ENCODE data around the gene PUM1. TPM values are rescaled to one million over a fixed set of nuclear protein-coding genes. Genes with fewer than 3 reads are reported as not detected.
A peak's percentile ranks its signal among the peaks of the same experiment; 100 is the strongest.

Gene PUM1
- total RNA-seq, 1 donor from 2014 or later = 188 TPM

DNA sequence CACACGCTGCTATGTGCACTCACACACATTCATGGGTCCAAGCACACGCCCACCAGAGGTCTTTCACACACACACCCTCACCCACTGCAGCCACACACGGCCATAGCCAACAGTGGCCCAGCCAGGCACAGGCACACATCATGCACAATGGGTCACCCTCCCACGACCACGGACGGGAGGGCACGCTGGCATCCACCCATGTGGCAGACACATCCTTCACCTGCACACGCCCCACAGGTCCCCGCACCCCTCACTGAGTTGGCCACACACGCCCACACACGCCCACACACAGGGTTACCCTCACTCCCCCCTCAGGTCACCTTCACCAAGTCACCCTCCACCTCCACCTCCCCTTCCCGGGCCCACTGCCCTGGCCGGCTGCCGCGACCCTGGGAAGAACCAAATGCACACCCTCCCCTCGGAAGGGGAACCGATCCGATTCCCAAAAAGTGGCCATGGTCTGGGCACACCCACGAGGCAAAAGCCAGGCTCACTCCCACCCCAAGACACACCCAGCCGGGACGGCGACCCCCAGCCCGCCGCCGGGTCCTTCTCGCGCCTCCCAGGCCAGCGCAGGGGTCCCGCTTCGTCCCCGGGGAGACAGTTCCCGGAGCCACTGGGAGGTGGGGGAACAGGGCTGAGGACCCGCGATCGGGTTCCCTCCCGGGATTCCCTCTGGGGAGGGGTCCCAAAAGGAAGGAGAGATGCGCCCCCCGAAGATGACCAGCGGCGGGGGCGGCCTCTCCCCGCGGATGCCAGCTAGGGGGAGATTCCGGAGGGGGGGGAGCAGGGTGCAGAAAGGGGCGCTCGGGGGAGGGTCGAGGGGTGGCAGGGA, 157.8 kb downstream of the PUM1 start:
- no peak for DNase-seq
- Mint-ChIP-seq H3K27me3 (ENCODE audit: unreplicated experiment) (peaks cover 13% of the 10 kb centered on the region), H3K4me3 (ENCODE audit: unreplicated experiment) (peak overlapping the region; percentile 91)

DNA sequence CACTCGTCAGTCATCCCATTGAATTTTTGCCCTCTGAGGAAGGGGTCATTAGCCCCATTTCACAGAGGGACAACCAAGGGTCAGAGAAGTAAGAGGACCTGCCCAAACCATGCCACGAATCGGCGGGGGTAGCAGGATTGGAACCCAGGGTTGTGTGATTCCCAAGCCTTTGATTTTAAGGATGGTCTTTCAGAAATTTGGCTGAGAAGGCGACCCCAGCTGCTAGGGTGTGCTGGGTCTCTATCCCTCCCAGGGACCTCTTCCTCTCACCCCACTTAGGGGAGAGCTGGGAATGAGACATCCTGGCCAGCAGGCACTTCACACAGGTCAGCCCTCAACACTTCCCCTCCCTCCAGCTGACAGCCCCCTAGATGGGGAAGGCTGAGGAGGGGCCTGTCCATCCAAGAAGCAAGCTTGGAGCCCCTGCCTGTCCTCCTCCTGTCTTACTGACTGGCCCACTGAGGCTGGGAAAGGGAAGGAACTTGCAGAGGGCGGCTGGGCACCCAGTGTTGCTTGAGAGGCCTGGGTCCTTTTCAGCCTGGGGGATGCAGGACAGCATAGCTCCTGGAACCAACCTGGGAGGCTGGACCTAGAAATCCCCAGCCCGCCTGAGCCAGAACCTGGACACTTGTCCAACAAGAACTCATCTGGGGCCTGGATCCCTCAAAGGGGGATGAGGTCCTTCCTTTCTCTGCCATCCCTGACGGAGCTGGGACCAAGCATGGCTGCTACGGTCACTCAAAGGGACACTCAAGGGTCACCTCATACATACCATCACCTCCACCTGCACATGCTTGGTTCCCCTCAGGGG, 158.7 kb downstream of the PUM1 start:
- Mint-ChIP-seq H3K27ac (ENCODE audit: unreplicated experiment) (peak overlapping the region; percentile 86), H3K27me3 (ENCODE audit: unreplicated experiment) (peaks cover 13% of the 10 kb centered on the region), H3K4me3 (ENCODE audit: unreplicated experiment) (peak overlapping the region; percentile 91), H3K9me3 (ENCODE audit: unreplicated experiment) (peaks cover 14% of the 10 kb centered on the region), H3K4me1 (ENCODE audit: low read depth, unreplicated experiment) (peaks cover 38% of the 10 kb centered on the region), H3K36me3 (ENCODE audit: unreplicated experiment) (no peaks in the 10 kb centered on the region)
- DNase-seq = no peak
- TF ChIP-seq, protein P1, sequence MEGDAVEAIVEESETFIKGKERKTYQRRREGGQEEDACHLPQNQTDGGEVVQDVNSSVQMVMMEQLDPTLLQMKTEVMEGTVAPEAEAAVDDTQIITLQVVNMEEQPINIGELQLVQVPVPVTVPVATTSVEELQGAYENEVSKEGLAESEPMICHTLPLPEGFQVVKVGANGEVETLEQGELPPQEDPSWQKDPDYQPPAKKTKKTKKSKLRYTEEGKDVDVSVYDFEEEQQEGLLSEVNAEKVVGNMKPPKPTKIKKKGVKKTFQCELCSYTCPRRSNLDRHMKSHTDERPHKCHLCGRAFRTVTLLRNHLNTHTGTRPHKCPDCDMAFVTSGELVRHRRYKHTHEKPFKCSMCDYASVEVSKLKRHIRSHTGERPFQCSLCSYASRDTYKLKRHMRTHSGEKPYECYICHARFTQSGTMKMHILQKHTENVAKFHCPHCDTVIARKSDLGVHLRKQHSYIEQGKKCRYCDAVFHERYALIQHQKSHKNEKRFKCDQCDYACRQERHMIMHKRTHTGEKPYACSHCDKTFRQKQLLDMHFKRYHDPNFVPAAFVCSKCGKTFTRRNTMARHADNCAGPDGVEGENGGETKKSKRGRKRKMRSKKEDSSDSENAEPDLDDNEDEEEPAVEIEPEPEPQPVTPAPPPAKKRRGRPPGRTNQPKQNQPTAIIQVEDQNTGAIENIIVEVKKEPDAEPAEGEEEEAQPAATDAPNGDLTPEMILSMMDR (IDR thresholded peaks at IDR 0.05; ENCODE audit: partially characterized antibody, unreplicated experiment) = no peak

More for the DNA sequence above, 157.8 kb downstream of the PUM1 start:
- Mint-ChIP-seq H3K27ac (ENCODE audit: unreplicated experiment) (peak overlapping the region; percentile 86), H3K4me1 (ENCODE audit: low read depth, unreplicated experiment) (peaks cover 38% of the 10 kb centered on the region), H3K9me3 (ENCODE audit: unreplicated experiment) (peaks cover 14% of the 10 kb centered on the region), H3K36me3 (ENCODE audit: unreplicated experiment) (no peaks in the 10 kb centered on the region)
- TF ChIP-seq, protein P1 (IDR thresholded peaks at IDR 0.05; ENCODE audit: partially characterized antibody, unreplicated experiment) = no peak

DNA sequence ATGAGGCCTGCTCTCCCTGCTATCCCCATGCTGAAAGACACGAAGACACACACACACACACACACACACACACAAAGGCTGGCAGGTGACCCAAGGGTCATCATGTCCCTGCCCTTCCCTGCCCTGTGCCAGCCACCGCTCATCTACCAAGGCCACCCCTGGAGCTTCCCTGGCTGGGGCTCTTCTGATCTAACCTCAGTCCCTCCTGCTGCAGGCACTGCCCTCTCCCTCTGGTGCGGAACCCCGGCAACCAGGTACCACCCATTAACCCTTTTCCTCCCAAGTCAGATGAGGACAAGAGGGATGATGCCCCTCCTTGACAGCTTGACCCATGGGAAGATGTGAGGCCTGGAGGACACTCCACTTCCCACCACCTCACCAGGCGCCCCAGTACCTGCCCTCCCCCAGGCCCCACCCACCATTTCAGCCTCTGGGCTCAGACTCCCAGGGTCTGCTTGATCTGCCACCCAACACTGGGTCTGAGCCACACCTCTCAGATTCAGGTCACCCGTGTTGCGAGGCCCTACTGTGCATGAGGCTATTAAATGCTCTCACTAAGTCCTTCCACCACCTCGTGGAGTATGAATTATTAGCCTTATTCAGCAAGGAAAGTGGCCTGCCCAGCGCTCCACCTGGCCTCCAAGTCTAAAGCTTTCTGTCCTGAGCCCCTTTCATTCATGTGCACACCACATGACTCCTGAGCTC, 159.4 kb downstream of the PUM1 start:
- TF ChIP-seq, protein P1 (IDR thresholded peaks at IDR 0.05; ENCODE audit: partially characterized antibody, unreplicated experiment) = no peak
- peaks cover 33% of the 10 kb centered on the region for H3K4me1 Mint-ChIP-seq (ENCODE audit: low read depth, unreplicated experiment)
- DNase-seq = no peak
- H3K27me3 Mint-ChIP-seq (ENCODE audit: unreplicated experiment) = peaks cover 13% of the 10 kb centered on the region
- no peaks in the 10 kb centered on the region for H3K36me3 Mint-ChIP-seq (ENCODE audit: unreplicated experiment)
- peak overlapping the region; percentile 20 for H3K4me3 Mint-ChIP-seq (ENCODE audit: unreplicated experiment)
- peaks cover 14% of the 10 kb centered on the region for H3K9me3 Mint-ChIP-seq (ENCODE audit: unreplicated experiment)
- H3K27ac Mint-ChIP-seq (ENCODE audit: unreplicated experiment) = no peak overlapping the region

DNA sequence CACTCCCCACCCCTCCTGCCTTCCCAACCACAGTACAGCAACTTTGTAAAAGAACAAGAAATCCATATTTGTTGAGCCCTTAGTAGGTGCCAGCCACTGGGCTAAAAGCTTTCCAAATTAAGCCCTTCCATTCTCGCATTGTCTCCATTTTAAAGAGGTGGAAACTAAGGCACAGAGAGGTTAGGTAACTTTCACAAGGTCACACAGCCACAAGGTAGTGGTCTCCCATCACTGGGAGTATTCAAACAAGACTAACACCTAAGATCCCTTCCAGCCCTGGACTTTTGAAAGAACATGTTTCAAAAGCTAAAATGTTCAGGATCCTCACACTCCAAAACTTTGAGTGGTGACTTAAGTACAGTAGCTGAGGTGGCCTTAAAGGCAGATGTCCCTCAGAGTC, 160.1 kb downstream of the PUM1 start:
- peaks cover 27% of the 10 kb centered on the region for H3K4me1 Mint-ChIP-seq (ENCODE audit: low read depth, unreplicated experiment)
- DNase-seq = no peak
- no peaks in the 10 kb centered on the region for H3K36me3 Mint-ChIP-seq (ENCODE audit: unreplicated experiment)
- TF ChIP-seq, protein P1 (IDR thresholded peaks at IDR 0.05; ENCODE audit: partially characterized antibody, unreplicated experiment) = no peak
- peaks cover 11% of the 10 kb centered on the region for H3K27me3 Mint-ChIP-seq (ENCODE audit: unreplicated experiment)
- H3K4me3 Mint-ChIP-seq (ENCODE audit: unreplicated experiment) = no peak overlapping the region
- peaks cover 10% of the 10 kb centered on the region for H3K9me3 Mint-ChIP-seq (ENCODE audit: unreplicated experiment)
- H3K27ac Mint-ChIP-seq (ENCODE audit: unreplicated experiment) = no peak overlapping the region
